Testis (tissue), 2 donors: ENCODE results near the gene STAG1.
"Not testable (repeated sequence)": the region's sequence is repeated elsewhere in the genome, so short reads cannot be mapped to it uniquely, and the experiment has no call there.

ENCODE experiments used
- POLR2A ChIP-seq: fragments of 450-650 bp; IDR thresholded peaks from one replicate; pipeline ENCODE4 v1.6.1; 2017; ENCODE audit warnings: antibody characterized with exemption, mild to moderate bottlenecking, moderate library complexity
- TF ChIP-seq, protein P1 (sequence below), 3 experiments: fragments of 450-650 bp in 2 of 3; fragments of 200-600 bp in 1 of 3; sonication (generic) in 1 of 3; IDR thresholded peaks; one replicate each; pipeline ENCODE4 v1.5.1; 2016 to 2019; ENCODE audit warnings: antibody characterized with exemption in 3 of 3, mild to moderate bottlenecking in 2 of 3, moderate library complexity in 1 of 3

DNA sequence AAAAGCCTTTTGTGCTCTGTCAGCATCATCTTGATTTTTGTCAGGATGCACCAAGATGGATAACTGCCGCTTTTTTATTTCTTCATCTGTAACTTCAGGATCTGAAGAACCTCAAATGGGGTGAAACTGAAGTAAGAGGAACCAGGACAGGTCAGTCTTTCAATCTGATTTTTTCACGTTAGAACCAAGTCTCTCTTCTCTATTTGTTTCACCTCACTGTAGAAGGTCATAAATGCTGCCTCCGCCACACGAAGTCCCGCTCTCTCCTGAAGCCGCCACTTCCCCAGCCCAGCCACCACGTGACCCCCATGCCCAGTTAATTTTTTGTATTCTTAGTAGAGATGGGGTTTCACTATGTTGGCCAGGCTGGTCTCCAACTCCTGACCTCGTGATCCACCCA is 15.2 kb downstream of the STAG1 start:
- TF ChIP-seq, protein P1, sequence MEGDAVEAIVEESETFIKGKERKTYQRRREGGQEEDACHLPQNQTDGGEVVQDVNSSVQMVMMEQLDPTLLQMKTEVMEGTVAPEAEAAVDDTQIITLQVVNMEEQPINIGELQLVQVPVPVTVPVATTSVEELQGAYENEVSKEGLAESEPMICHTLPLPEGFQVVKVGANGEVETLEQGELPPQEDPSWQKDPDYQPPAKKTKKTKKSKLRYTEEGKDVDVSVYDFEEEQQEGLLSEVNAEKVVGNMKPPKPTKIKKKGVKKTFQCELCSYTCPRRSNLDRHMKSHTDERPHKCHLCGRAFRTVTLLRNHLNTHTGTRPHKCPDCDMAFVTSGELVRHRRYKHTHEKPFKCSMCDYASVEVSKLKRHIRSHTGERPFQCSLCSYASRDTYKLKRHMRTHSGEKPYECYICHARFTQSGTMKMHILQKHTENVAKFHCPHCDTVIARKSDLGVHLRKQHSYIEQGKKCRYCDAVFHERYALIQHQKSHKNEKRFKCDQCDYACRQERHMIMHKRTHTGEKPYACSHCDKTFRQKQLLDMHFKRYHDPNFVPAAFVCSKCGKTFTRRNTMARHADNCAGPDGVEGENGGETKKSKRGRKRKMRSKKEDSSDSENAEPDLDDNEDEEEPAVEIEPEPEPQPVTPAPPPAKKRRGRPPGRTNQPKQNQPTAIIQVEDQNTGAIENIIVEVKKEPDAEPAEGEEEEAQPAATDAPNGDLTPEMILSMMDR (IDR thresholded peaks at IDR 0.05) = not testable (repeated sequence)
- TF ChIP-seq POLR2A = not testable (repeated sequence)
